Esophagus (tissue), 2 donors: Measurements from ENCODE around the gene F7. TPM values are rescaled to one million over a fixed set of nuclear protein-coding genes. Genes with fewer than 3 reads are reported as not detected.
"Not testable (repeated sequence)": the region's sequence is repeated elsewhere in the genome, so short reads cannot be mapped to it uniquely, and the experiment has no call there.

ENCODE experiments used
- H3K27ac ChIP-seq, 2 donors: one replicate each; pipeline ENCODE4 v1.5.1; 2013; ENCODE audit warnings: low read depth in 2 of 2, mild to moderate bottlenecking in 2 of 2, inconsistent platforms in 1 of 2, low read length in 1 of 2, moderate library complexity in 1 of 2
- H3K27me3 ChIP-seq, 2 donors: one replicate each; pipeline ENCODE4 v1.6.1; 2013; ENCODE audit warnings: low read length in 2 of 2, control low read depth in 1 of 2, mild to moderate bottlenecking in 1 of 2; ENCODE audit not compliant: insufficient read depth in 2 of 2, control insufficient read depth in 1 of 2
- H3K36me3 ChIP-seq, 2 donors: one replicate each; pipeline ENCODE4 v1.6.1; 2013; ENCODE audit warnings: low read length in 1 of 2; ENCODE audit not compliant: control insufficient read depth in 2 of 2, insufficient read depth in 2 of 2
- H3K4me1 ChIP-seq, 2 donors: one replicate each; pipeline ENCODE4 v1.6.1; 2013; ENCODE audit warnings: low read length in 1 of 2; ENCODE audit not compliant: control insufficient read depth in 2 of 2, insufficient read depth in 2 of 2
- H3K4me3 ChIP-seq, 2 donors: one replicate each; pipeline ENCODE4 v1.5.1; 2013; ENCODE audit warnings: low read length in 2 of 2, mild to moderate bottlenecking in 2 of 2, low read depth in 1 of 2, moderate library complexity in 1 of 2
- H3K9me3 ChIP-seq, 2 donors: one replicate each; pipeline ENCODE4 v1.6.1; 2013; ENCODE audit warnings: mild to moderate bottlenecking in 2 of 2, low read depth in 1 of 2, low read length in 1 of 2, moderate library complexity in 1 of 2; ENCODE audit not compliant: control insufficient read depth in 2 of 2, insufficient read depth in 1 of 2
- WGBS, 2 donors: extraction: QIAGEN DNeasy Blood & Tissue Kit; methylation state at CpG; one replicate each; pipeline ENCODE4 v1.1.7; 2013; 5-methylcytosine and 5-hydroxymethylcytosine counted together
- polyA plus RNA-seq, 2 donors: library from polyadenylated mRNA; stranded (reverse); fragments of 200-250 nt; gene quantifications; one replicate each; pipeline ENCODE4 v1.2.3, GENCODE V29; 2013
- donor health status: healthy with polysubstance abuse.
- donor health status: Bipolar disorder and iron deficiency.

The F7 gene
- polyA plus RNA-seq, 2 donors: 0.01 TPM; not detected in 1

- H3K4me3 ChIP-seq: no peak overlapping the region
- 94 to 95% methylated on average over 44 to 52 of the region's 52 CpGs for WGBS, 2 donors
Measured at GRCh38 chr13:113096745-113097305, 8.8 kb upstream of the F7 start.

GRCh38 chr13:113097651-113098050 is 7.9 kb upstream of the F7 start:
- peaks cover 0 to 3% of the 10 kb centered on the region in 2 donors for H3K36me3 ChIP-seq
- 88 to 89% methylated on average over 7 of the region's 7 CpGs for WGBS, 2 donors
- no peaks in the 10 kb centered on the region for H3K9me3 ChIP-seq
- no peak overlapping the region for H3K4me3 ChIP-seq
- H3K27me3 ChIP-seq: no peaks in the 10 kb centered on the region
- H3K27ac ChIP-seq: no peak overlapping the region
- H3K4me1 ChIP-seq: no peaks in the 10 kb centered on the region

More at GRCh38 chr13:113096745-113097305, 8.8 kb upstream of the F7 start:
- Histone ChIP-seq H3K36me3 (peaks cover 0 to 3% of the 10 kb centered on the region in 2 donors), H3K9me3 (no peaks in the 10 kb centered on the region), H3K4me1 (no peaks in the 10 kb centered on the region), H3K27ac (no peak overlapping the region), H3K27me3 (no peaks in the 10 kb centered on the region)

GRCh38 chr13:113098162-113098732 is 7.3 kb upstream of the F7 start:
- no peaks in the 10 kb centered on the region for H3K4me1 ChIP-seq
- 75 to 79% methylated on average over 30 of the region's 30 CpGs for WGBS, 2 donors
- H3K27ac ChIP-seq: no peak overlapping the region
- H3K4me3 ChIP-seq: no peak overlapping the region
- H3K27me3 ChIP-seq: no peaks in the 10 kb centered on the region
- H3K9me3 ChIP-seq: no peaks in the 10 kb centered on the region
- peaks cover 0 to 3% of the 10 kb centered on the region in 2 donors for H3K36me3 ChIP-seq

- no peak overlapping the region for H3K4me3 ChIP-seq
- H3K36me3 ChIP-seq: peaks cover 0 to 3% of the 10 kb centered on the region in 2 donors
- no peaks in the 10 kb centered on the region for H3K4me1 ChIP-seq
- no peaks in the 10 kb centered on the region for H3K9me3 ChIP-seq
- WGBS, 2 donors: 90% methylated on average over 11 of the region's 11 CpGs
- no peak overlapping the region for H3K27ac ChIP-seq
- no peaks in the 10 kb centered on the region for H3K27me3 ChIP-seq
Measured at GRCh38 chr13:113099142-113099541, 6.4 kb upstream of the F7 start.

GRCh38 chr13:113102302-113102701 is 3.3 kb upstream of the F7 start:
- not testable (repeated sequence) for H3K27me3 ChIP-seq, H3K4me1 ChIP-seq, H3K36me3 ChIP-seq, H3K27ac ChIP-seq, H3K9me3 ChIP-seq, H3K4me3 ChIP-seq
- 62% methylated on average over 9 to 10 of the region's 10 CpGs for WGBS, 2 donors

GRCh38 chr13:113102727-113103126 is 2.9 kb upstream of the F7 start:
- no peaks in the 10 kb centered on the region for H3K36me3 ChIP-seq
- no peaks in the 10 kb centered on the region for H3K9me3 ChIP-seq
- no peak overlapping the region for H3K4me3 ChIP-seq
- H3K27ac ChIP-seq: no peak overlapping the region
- H3K27me3 ChIP-seq: no peaks in the 10 kb centered on the region
- WGBS, 2 donors: 70 to 78% methylated on average over 12 of the region's 12 CpGs
- no peaks in the 10 kb centered on the region for H3K4me1 ChIP-seq

- Histone ChIP-seq H3K27ac (no peak overlapping the region), H3K4me3 (no peak overlapping the region), H3K36me3 (no peaks in the 10 kb centered on the region), H3K9me3 (no peaks in the 10 kb centered on the region), H3K27me3 (no peaks in the 10 kb centered on the region), H3K4me1 (no peaks in the 10 kb centered on the region)
- 62% methylated on average over 8 to 9 of the region's 9 CpGs for WGBS, 2 donors
Measured at GRCh38 chr13:113103646-113104045, 1.9 kb upstream of the F7 start.

GRCh38 chr13:113105921-113106452 is 396 bp downstream of the F7 start:
- Histone ChIP-seq H3K4me1 (peaks cover 8 to 11% of the 10 kb centered on the region in 2 donors), H3K4me3 (no peak overlapping the region), H3K27ac (no peak overlapping the region), H3K36me3 (no peaks in the 10 kb centered on the region), H3K27me3 (peaks cover 3 to 14% of the 10 kb centered on the region in 2 donors), H3K9me3 (peaks cover 0 to 4% of the 10 kb centered on the region in 2 donors)
- 43 to 53% methylated on average over 16 of the region's 16 CpGs for WGBS, 2 donors

- Histone ChIP-seq H3K4me3 (no peak overlapping the region), H3K36me3 (no peaks in the 10 kb centered on the region), H3K27ac (no peak overlapping the region), H3K27me3 (peaks cover 3 to 14% of the 10 kb centered on the region in 2 donors), H3K9me3 (peaks cover 0 to 4% of the 10 kb centered on the region in 2 donors), H3K4me1 (peaks cover 8 to 11% of the 10 kb centered on the region in 2 donors)
- 76 to 80% methylated on average over 21 to 25 of the region's 25 CpGs for WGBS, 2 donors
Measured at GRCh38 chr13:113106711-113107351, 1.2 kb downstream of the F7 start.
